Uterus (tissue), 2 donors: Measurements from ENCODE around the gene RNGTT.

Experiments used
- CTCF ChIP-seq, 4 experiments: fragments of 200-600 bp in 2 of 4; fragments of 450-650 bp in 2 of 4; sonication (generic) in 2 of 4; IDR thresholded peaks; one replicate each; pipeline ENCODE4 v1.5.1; 2016 to 2019; ENCODE audit warnings: antibody characterized with exemption in 4 of 4, mild to moderate bottlenecking in 2 of 4, moderate library complexity in 1 of 4
- POLR2A ChIP-seq, 2 donors: fragments of 450-650 bp; IDR thresholded peaks; one replicate each; pipeline ENCODE4 v1.6.1; 2016; ENCODE audit warnings: antibody characterized with exemption in 2 of 2, mild to moderate bottlenecking in 1 of 2, moderate library complexity in 1 of 2

DNA sequence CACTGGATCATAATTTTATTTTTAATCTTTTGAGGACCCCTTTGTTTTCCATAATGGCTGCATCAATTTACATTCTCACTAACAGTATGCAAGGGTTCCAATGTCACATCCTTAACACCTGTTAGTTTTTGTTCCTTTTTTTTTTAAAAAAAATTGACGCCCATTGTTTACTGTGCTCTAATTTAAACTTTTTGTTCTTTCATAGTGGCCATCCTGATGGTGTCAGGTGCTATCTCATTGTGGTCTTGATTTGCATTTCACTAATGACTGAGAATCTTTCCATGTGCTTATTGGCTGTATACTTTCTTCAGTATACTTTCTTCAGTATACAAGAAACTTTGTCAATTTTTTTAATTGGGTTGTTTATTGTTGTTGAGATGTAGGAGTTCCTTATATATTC lies 347.0 kb downstream of the RNGTT start:
- no peak for TF ChIP-seq CTCF (IDR thresholded peaks at IDR 0.05)
- no peak for TF ChIP-seq POLR2A (IDR thresholded peaks at IDR 0.05)
